Mucosa of gallbladder (tissue), 1 donor: ENCODE data around the gene DCST1. TPM values are rescaled to one million over a fixed set of nuclear protein-coding genes. Genes with fewer than 3 reads are reported as not detected.

ENCODE experiments used
- DNase-seq: peaks from one replicate; pipeline ENCODE4 v3.0.0-alpha.2; 2020; ENCODE audit warnings: low spot score
- total RNA-seq: library from RNA; stranded (reverse); gene quantifications from one replicate; pipeline ENCODE4 v1.2.1, GENCODE V29; 2021
- donor health status: DM: no; HTN: no; CAD: no.

DCST1 gene
- total RNA-seq, 1 donor from 2014 or later: not detected

DNA sequence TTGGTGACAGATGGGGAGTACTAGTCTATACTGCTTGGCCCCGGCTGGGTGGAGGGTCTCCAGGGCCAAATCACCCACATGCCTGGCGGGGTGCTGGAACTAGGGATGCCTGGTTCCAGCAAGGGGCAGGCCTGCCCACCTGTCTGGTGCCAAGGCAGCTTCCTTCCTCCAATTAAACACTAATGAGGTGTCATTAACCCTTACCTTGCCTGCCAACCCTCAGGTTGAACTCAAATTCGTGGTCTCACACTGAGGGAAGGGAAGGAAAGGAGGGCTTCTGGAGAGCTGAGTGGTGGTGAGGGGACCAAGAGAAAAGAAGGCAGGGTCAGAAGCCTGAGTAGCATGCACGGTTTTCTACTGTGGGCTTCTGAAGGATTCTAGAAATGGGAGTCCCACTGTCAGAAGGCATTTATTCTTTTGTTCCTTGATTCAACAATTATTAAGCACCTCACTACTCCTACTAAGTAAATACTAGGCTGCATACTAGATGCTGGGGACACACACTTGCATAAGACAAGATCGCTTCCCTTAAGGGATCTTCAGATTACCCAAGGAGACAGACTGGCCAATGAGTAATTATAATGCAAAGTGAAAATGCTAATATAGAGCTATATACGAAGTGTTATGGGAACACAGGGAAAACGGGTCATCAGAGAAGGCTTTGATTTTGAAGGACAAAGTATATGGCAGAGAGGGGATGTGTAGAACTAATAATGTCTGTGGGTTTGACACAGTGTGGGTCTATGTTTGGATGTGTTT, 39.1 kb downstream of the DCST1 start:
- DNase-seq: no peak

DNA sequence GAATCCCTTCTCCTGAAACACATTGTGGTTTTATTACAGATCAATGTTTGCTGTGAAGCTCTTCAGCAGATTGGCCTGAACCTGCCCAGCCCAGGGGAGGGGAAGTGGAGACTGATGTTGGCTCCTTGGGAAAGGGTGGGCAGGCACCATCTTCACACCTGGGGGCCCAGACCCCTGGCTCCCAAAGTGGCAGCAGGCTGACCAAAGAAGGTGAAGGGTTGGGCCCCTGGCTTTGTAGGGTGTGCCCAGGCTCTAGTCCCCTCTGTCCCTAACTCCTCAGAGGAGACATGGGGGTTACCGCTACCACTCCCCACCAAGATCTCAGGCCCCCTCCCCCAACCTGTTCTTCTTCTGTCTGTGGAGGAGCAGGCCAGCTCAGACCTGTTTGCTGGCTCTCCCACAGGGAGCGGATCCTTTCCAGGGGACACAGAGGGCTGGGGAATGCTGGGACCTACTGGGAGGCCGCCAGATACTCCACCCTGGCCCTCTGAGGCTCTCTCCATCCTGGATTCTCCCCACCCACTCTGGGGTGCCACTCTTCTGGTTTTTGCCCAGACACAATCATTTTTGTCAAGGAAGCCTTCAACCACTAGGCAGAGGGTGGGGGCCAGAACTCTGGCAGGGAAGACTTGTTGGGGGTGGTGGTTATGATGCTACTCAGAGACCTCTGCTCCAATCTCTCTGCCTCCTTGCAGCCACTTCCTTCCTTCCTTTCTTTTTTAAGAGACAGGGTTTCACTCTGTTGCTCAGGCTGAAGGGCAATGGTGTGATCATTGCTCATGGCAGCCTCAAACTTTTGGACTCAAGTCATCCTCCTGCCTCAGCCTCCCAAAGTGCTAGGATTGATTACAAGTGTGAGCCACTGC, 40.0 kb downstream of the DCST1 start:
- no peak for DNase-seq

DNA sequence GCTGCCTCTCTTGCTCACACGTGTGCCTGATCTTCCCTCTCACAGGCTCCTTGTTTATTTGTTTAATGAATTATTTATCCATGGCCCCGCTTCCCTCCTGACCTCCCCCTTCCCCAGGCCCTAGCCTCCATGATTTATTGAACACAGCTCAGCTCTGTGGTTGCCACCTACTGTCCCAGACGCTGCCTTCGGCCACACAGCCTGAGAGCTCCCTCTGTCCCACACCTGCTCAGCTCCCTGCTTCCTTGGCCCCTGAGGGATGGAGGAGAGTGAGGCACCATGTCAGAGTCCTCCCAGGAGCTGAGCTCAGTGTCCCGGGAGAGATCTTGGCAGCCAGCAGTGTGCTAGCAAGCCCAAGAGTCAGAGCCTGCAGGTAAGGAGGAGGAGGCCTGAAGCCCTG, 41.9 kb downstream of the DCST1 start:
- no peak for DNase-seq

DNA sequence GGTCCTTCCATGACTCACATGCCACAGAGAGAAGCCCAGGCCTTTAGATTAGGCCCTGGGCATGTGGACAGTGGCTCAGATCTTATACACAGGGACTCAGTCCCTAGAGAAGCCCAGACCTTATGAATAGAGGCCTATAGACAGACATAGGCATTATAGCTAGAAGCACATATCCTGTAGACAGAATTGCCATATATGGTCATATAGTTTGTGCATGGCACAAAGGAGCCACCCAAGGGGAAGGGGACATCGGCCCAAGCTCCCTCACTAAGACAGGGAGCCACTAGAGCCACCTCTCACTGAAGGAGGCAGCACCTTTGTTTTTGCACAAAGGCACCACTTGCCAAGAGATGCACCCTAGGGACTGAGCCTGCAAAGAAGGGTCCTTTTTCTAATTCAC, 42.7 kb downstream of the DCST1 start:
- no peak for DNase-seq

DNA sequence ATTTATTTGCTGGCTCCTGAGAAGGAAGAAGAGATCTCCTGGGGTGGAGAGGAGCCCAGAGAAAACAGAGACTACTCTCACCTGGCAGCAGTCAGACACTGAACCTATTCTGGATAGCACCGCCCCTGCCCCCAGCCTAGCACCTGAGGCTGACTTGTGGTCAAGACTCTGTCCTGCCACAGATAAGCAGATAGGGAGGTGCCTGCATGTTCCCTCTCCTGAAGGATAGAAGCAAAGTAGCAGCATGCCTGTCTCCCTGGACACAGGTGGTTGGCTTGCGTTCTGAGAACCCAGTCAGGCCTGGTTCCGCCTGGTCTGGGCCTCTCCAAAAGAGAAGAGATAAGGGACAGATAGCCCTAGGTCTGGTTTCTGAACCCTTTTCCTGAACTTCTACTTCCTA, 43.7 kb downstream of the DCST1 start:
- DNase-seq: no peak

DNA sequence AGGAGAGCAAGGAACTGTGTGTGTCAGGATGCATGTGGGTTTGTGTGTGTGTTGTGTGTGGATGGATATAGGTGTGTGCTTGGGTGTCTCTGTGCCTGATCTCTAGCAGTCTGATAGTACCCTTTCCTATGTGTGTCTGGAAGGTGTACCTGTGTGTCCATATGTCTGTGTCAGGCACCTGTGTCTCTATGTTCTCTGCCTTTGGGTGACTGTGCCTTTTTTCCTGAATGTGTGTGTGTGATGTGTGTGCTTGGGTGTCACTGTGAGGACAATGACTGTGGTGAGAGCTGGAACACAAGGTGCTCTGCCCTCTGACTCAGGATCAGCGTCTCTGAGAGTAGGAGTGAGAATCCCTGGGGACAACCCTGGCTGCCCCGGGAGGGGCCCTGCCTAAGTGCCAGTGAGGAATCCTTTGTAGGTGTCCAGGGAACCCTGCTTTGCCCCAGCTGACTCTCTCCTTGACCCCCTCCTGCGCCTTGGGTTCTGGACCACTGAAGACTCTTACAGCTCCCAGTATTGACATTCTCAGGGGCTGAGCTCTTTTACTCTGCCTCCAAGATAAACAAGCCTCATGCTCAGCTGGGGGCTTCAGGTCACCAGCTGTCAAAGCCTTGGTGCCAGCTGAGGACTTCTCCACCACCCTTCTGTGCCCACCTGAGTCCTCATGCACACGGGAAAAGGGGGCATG, 44.3 kb downstream of the DCST1 start:
- no peak for DNase-seq

DNA sequence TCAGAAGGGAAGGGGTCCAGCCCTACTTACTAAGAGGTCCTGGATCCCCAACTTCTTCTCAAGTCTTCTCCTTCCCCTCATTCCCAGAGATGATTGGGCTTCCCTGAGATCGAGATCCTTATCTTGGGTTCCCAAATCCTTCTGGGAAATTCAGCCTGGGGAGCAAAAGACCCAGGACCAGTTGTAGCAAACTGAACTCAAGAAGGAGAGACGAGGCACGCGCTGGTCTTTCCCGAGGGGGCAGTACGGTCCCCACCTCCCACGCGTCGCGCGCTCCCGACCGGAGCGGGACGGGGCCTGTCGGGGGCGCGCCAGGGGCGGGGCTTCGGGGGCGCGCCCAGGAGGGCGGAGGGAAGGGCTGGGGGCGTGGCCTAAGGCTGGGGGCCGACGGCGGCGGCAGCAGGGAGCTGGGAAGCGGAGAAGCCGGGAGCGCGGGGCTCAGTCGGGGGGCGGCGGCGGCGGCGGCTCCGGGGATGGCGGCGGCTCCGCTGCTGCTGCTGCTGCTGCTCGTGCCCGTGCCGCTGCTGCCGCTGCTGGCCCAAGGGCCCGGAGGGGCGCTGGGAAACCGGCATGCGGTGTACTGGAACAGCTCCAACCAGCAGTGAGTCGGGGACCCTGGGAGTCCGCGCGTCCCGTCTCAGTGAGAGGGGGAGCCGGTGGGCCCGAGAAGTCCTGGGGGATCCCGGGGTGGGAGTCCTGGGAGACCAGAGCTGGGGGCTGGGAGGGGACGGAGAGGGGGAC, 45.0 kb downstream of the DCST1 start, which contains the start of gene EFNA3:
EFNA3 (plus strand) TSS at position 369 of the 741 bp plus-strand sequence; CDS start at position 474, 105 bp downstream.
- peak; percentile 61 for DNase-seq

DNA sequence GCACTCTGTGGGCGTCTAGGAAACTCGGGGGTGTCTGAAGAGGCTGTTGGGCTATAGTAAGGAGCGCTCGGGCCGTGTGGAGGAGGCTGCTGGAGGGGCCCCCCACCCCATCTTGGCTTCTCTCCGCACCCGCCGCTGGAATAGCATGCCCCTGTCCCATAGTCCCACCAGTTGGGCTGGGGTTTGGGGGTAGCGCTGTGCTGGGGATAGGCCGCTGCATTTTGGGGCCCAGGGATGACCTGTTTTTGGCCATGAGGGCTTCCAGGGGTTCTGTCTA, 45.5 kb downstream of the DCST1 start:
- no peak for DNase-seq

DNA sequence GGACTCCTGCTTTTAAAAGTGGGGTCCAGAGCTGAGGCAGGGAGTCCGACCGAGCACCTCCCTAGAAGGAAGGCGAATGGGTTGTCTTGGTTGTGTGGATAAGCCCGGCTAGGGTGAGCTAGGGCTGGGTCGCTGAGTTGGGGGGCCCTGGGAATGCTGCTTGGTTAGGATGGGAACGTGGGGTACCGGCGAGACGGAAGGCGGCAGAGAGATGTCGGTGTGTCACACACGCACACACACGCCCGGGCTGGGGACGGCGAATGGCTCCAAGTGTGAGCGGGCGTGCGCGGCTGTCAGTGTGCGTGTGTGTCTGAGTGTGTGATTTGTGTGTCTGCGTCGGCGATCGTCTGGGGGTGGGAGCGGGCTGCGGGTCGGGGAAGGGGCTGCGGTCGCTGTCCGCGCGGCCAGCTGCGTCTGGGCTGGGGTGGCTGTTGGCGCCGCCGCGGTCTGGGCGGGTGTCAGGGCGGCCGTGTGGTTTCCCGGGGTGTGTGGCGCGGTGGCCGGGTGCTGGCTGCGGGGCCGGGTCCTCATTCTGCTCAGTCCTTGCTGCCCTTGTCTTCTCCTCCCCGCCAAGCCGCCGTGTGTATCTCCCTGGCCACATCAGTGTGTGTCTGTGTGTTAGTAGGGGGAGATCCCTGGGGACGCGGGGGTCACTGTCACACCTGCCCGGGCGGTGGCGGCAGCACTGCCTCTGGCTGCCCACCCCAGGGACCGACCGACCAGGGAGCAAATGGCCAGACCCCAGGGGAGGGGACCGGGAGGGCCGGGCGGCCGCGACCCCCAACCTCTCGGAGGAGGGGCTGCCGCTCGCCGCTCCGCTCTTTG, 46.1 kb downstream of the DCST1 start:
- DNase-seq: no peak

DNA sequence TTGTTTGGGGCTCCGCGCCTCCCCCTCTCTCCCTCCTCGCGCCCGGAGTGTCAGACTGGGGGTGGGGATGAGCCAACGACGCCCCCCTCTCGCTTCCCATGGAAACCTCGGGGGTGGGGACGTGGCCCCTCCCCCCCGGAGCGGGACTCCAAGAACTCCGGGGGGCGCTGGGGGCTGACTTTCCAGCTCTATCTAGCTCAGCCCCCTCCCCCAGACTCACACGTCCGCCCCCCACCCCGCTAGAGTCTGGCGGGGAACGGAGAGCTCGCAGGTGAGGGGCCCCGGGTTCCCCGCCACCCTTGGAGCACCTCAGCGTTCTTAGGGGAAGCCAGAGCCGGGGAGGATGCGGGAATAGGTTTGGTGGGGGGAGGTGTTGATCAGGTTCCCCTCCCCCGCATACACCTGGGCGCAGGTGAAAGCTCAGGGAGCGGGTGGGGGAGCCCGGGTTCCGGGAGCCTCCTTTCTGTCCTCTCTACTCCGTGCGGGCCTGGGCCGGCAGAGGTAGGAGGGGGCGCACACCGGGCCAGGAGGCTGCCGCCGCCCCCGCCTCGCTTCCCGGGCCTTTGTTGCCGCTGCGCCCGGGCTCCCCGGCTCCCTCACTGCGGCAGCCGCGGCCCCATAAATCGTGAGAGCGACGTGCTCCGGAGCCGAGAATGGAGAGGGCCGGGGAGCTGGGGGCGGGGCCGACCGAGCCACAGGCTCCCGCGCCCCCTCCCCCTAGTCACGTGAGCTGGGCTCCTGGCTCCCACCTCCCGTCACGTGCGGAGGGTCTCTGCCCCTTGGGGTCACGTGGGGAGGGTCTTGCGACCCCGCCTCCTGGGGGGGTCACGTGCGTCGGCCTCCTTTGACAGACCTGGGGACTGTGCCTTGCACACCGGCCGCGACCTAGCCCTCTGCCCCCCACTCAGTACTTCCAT, 46.9 kb downstream of the DCST1 start:
- DNase-seq: no peak

DNA sequence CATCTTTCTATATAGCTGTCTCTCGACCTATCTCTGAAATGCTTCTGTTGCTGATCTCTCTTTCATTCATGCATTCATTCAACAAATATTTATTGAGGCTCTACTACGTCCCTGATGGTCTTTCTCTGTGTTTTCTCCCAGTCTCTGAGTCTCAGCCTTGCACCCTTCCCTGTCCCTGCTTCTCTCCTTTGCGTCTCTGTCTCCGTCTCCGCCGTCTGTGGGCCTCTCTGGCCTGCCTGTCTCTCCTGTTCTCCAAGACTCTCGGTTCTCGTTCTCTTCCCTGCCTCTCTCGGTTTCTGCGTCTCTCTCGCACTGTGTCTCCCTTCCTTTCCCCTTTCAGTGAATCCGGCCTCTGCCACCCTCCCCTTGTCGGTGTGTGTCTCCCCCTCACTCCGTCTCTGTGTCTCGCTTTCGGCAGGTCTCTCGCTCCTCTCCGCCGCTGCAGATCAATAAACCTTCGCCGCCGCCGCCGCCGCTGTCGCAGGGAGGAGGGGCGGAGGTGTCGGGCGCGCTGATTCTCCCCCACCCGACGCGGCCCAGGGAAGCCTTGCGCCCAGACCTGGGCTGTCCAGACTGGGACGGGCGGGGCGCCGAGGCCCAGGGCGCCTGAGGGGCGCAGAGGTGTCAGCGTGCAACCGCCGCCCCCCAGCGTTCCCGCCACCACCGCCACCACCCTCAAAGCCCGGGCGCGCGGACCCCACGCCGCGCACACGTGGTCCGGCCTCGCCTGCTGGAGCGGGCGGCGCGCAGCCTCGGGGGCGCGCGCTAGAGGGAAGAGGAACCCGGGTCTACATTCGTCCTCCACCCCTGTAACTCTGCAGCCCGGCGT, 48.1 kb downstream of the DCST1 start:
- DNase-seq: no peak

DNA sequence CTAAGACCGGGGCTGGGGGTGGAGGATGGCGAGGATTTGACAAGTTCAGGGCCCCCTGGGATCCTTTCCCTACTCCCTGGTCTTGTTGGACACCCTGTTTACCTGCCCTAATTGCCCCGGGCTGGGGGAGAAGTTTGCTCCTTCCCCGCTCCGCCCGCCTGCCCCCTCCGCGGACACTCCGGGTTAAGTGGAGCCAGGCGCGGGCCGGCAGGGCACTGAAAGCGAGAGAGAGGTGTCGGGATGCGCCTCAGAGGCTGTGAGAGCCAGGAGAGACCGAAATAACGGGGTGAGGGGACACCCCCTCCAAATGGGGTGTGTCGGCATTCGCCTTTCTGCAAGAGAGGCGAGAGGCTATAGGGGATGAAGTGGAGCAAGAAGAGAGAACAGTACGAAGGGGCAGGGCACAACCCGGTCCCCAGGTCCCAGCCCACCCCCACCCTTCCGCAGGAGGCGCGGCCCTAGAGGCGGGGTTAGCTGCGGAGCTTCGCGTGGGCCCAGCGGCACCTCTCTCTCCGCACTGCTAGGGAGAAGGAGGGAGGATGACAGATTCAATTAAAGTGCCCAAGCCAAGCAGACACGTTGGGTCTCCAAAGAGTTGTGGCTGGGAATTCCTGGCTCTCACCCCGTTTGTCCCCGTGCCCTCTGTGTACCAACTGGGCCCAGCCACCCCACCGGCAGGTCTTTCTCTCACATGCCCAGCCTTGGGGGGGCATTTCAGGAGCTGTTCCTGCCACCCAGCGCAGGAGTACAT, 48.9 kb downstream of the DCST1 start:
- DNase-seq: no peak

DNA sequence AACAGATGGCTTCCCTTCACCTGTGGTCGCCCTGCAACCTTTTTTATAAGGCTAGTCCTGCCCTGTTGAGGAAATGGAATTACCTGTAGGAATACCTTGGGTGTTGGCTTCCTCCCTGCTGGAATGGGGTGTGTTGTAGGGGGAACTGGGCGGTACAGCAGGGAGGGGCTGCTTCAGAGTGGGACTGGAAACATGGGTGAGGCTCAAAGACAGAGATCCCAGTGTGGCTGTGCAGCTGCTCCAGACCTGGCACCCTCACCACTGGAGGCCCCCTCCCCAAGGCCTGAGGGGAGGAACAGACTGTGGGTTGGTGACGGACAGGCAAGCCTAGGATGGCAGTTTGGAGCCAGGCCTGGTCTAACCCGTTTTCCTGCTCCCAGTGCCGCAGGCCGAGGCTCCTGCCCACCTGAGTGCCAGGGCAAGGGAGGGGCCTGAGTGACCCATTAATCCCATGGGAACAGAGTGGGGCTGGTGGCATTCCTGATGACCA, 49.5 kb downstream of the DCST1 start:
- no peak for DNase-seq

DNA sequence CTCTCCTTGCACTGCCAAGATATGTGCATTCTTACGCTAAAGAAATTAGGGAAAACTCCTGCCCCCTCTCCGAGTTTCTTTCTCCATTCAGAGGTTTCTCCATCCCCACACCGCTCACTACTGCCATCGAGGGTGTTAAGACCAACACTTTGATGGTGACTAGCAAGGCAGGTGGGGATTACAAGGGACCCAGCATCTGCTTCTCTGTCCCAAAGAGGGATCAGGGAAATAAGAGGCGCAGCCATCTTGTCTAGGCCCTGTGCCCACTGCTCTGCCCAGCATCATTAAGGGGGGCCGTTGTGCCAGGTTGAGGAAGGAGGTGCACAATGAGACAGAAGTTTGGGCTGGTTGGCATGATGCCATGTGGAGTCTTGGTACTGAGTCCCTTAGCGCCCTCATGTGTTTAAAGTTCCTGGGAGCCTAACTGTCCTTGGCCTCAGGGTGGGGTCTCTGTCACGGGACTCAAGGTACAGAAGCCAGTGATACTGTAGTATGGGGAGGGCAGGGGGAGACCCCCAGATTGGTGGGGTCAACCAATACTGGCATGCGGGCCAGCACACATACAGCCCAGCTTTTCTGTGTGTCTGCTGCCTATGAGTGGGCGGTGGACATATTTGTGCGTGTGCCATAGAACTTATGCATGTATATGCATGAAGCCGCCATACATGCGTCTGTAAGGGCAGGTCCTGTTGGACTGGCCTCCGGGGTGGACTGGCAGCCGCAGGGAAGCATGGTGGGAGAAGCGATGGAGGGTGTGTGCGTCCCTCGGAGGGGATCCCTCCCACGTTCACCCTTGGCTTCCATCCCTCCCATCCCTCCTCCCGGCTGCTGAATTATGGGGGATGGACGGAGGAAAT, 50.5 kb downstream of the DCST1 start:
- DNase-seq: no peak

DNA sequence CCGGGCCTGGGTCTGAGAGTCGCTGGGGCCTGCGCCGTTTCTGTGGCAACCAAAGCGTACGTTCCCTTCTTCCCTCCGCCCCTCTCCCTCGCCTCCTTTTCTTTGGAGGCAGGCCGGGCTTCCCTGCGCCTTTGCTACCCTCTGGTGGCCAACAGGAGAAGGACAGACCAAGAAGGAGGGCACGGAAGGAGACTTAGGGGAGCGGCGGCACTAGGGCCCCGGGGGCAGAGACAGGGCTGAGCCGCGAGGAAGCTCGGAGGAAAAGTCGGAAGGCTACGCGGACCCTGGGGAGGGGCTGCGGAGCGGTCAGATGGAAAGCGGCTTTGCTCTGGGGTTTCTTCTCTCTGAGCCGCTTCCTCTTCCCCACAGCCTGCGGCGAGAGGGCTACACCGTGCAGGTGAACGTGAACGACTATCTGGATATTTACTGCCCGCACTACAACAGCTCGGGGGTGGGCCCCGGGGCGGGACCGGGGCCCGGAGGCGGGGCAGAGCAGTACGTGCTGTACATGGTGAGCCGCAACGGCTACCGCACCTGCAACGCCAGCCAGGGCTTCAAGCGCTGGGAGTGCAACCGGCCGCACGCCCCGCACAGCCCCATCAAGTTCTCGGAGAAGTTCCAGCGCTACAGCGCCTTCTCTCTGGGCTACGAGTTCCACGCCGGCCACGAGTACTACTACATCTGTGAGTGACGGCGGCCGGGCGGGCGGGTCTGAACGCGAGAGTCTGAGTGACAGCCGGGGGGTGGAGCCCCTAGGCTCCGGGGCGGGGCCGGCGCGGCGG, 51.3 kb downstream of the DCST1 start:
- peak; percentile 94 for DNase-seq

DNA sequence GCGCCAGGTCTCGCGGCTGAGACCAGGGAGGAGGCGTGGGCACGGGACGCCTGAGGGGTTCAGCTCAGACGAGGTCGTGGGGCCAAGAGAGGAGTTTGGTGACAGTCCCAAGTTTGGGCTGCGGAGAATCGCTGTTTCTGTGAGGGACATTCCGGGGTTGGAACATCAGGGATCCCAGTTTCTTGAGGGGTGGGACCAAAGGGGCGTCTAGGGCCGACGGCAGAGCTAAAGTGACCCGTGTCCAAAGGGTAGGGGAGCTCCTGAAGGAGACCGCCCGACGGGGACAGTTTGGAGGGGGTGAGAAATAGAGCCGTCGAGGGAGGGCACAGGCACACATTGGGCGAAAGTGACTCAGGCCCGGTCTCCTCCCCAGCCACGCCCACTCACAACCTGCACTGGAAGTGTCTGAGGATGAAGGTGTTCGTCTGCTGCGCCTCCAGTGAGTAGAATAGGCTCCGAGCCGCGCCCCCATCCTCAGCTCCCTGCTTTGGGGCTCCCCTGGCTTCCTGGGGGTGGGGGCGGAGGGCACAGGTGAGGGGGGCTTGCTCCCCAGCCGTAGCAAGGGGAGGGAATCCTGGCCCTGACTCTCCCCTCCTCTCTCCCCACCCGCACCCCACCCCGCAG, 52.0 kb downstream of the DCST1 start:
- peak; percentile 65 for DNase-seq
